Measurements from ENCODE around the gene ZNF552.
"Not testable (repeated sequence)": the region's sequence is repeated elsewhere in the genome, so short reads cannot be mapped to it uniquely, and the experiment has no call there.

ZNF552 gene

GRCh38 chr19:57825511-57825910 lies 10.8 kb upstream of the ZNF552 start:
- Histone ChIP-seq H3K36me3 (ENCODE audit: insufficient read depth, low read length) (peaks cover 6% of the 10 kb centered on the region; the same call in 1 of the 2 replicates), H3K9ac (ENCODE audit: low read depth, low read length) (no peak overlapping the region), H3K4me1 (ENCODE audit: insufficient read depth, low read length) (peaks cover 3% of the 10 kb centered on the region; the same call in 1 of the 2 replicates), H3K9me3 (ENCODE audit: control insufficient read depth, insufficient read depth, low read length) (no peaks in the 10 kb centered on the region)

GRCh38 chr19:57823608-57824007 lies 8.9 kb upstream of the ZNF552 start:
- not testable (repeated sequence) for H3K9me3 ChIP-seq (ENCODE audit: control insufficient read depth, insufficient read depth, low read length); H3K36me3 ChIP-seq (ENCODE audit: insufficient read depth, low read length); H3K4me1 ChIP-seq (ENCODE audit: insufficient read depth, low read length); H3K9ac ChIP-seq (ENCODE audit: low read depth, low read length)

GRCh38 chr19:57823155-57823554 lies 8.4 kb upstream of the ZNF552 start:
- H3K36me3 ChIP-seq (ENCODE audit: insufficient read depth, low read length); H3K9ac ChIP-seq (ENCODE audit: low read depth, low read length); H3K9me3 ChIP-seq (ENCODE audit: control insufficient read depth, insufficient read depth, low read length): not testable (repeated sequence)
- H3K4me1 ChIP-seq (ENCODE audit: insufficient read depth, low read length), result peaks cover 11% of the 10 kb centered on the region

- H3K4me1 ChIP-seq (ENCODE audit: insufficient read depth, low read length), result peaks cover 13% of the 10 kb centered on the region
- not testable (repeated sequence) for H3K9ac ChIP-seq (ENCODE audit: low read depth, low read length); H3K9me3 ChIP-seq (ENCODE audit: control insufficient read depth, insufficient read depth, low read length); H3K36me3 ChIP-seq (ENCODE audit: insufficient read depth, low read length)
Measured at GRCh38 chr19:57821501-57821900, 6.8 kb upstream of the ZNF552 start.

GRCh38 chr19:57821095-57821494 lies 6.4 kb upstream of the ZNF552 start:
- not testable (repeated sequence) for H3K36me3 ChIP-seq (ENCODE audit: insufficient read depth, low read length); H3K9ac ChIP-seq (ENCODE audit: low read depth, low read length); H3K9me3 ChIP-seq (ENCODE audit: control insufficient read depth, insufficient read depth, low read length)
- H3K4me1 ChIP-seq (ENCODE audit: insufficient read depth, low read length), result peaks cover 13% of the 10 kb centered on the region

GRCh38 chr19:57820599-57820998 lies 5.9 kb upstream of the ZNF552 start:
- peaks cover 13% of the 10 kb centered on the region for H3K4me1 ChIP-seq (ENCODE audit: insufficient read depth, low read length)
- no peaks in the 10 kb centered on the region for H3K9me3 ChIP-seq (ENCODE audit: control insufficient read depth, insufficient read depth, low read length)
- peak overlapping the region; percentile 98; the same call in 1 of the 2 replicates for H3K9ac ChIP-seq (ENCODE audit: low read depth, low read length)
- H3K36me3 ChIP-seq (ENCODE audit: insufficient read depth, low read length), result no peaks in the 10 kb centered on the region

GRCh38 chr19:57819475-57820148 lies 4.9 kb upstream of the ZNF552 start:
- Histone ChIP-seq H3K36me3 (ENCODE audit: insufficient read depth, low read length) (no peaks in the 10 kb centered on the region), H3K9me3 (ENCODE audit: control insufficient read depth, insufficient read depth, low read length) (no peaks in the 10 kb centered on the region), H3K9ac (ENCODE audit: low read depth, low read length) (peak overlapping the region; percentile 98), H3K4me1 (ENCODE audit: insufficient read depth, low read length) (peaks cover 13% of the 10 kb centered on the region)

- peaks cover 10% of the 10 kb centered on the region for H3K4me1 ChIP-seq (ENCODE audit: insufficient read depth, low read length)
- H3K9me3 ChIP-seq (ENCODE audit: control insufficient read depth, insufficient read depth, low read length), result no peaks in the 10 kb centered on the region
- H3K36me3 ChIP-seq (ENCODE audit: insufficient read depth, low read length), result no peaks in the 10 kb centered on the region
- peak overlapping the region; percentile 98; the same call in 1 of the 2 replicates for H3K9ac ChIP-seq (ENCODE audit: low read depth, low read length)
Measured at GRCh38 chr19:57818378-57818777, 3.7 kb upstream of the ZNF552 start.

GRCh38 chr19:57817976-57818375 lies 3.3 kb upstream of the ZNF552 start:
- no peak overlapping the region for H3K9ac ChIP-seq (ENCODE audit: low read depth, low read length)
- peaks cover 10% of the 10 kb centered on the region for H3K4me1 ChIP-seq (ENCODE audit: insufficient read depth, low read length)
- peaks cover under 1% of the 10 kb centered on the region; the same call in 1 of the 2 replicates for H3K36me3 ChIP-seq (ENCODE audit: insufficient read depth, low read length)
- H3K9me3 ChIP-seq (ENCODE audit: control insufficient read depth, insufficient read depth, low read length), result no peaks in the 10 kb centered on the region

GRCh38 chr19:57816652-57817051 lies 1.9 kb upstream of the ZNF552 start:
- H3K36me3 ChIP-seq (ENCODE audit: insufficient read depth, low read length), result peaks cover 8% of the 10 kb centered on the region

GRCh38 chr19:57815247-57816075 lies 748 bp upstream of the ZNF552 start:
- Histone ChIP-seq H3K9me3 (ENCODE audit: control insufficient read depth, insufficient read depth, low read length) (no peaks in the 10 kb centered on the region), H3K9ac (ENCODE audit: low read depth, low read length) (peak overlapping the region; percentile 68; the same call in 1 of the 2 replicates), H3K36me3 (ENCODE audit: insufficient read depth, low read length) (peaks cover 8% of the 10 kb centered on the region), H3K4me1 (ENCODE audit: insufficient read depth, low read length) (peaks cover 10% of the 10 kb centered on the region)

More at GRCh38 chr19:57816652-57817051, 1.9 kb upstream of the ZNF552 start:
- no peak overlapping the region for H3K9ac ChIP-seq (ENCODE audit: low read depth, low read length)
- H3K9me3 ChIP-seq (ENCODE audit: control insufficient read depth, insufficient read depth, low read length), result no peaks in the 10 kb centered on the region
- H3K4me1 ChIP-seq (ENCODE audit: insufficient read depth, low read length), result peaks cover 10% of the 10 kb centered on the region

- Histone ChIP-seq H3K9ac (ENCODE audit: low read depth, low read length) (peak overlapping the region; percentile 68), H3K9me3 (ENCODE audit: control insufficient read depth, insufficient read depth, low read length) (no peaks in the 10 kb centered on the region), H3K36me3 (ENCODE audit: insufficient read depth, low read length) (peaks cover 8% of the 10 kb centered on the region), H3K4me1 (ENCODE audit: insufficient read depth, low read length) (peaks cover 10% of the 10 kb centered on the region)
Measured at GRCh38 chr19:57813919-57814504, 701 bp downstream of the ZNF552 start.

GRCh38 chr19:57812975-57813820 lies 1.5 kb downstream of the ZNF552 start:
- H3K4me1 ChIP-seq (ENCODE audit: insufficient read depth, low read length); H3K36me3 ChIP-seq (ENCODE audit: insufficient read depth, low read length); H3K9me3 ChIP-seq (ENCODE audit: control insufficient read depth, insufficient read depth, low read length): not testable (repeated sequence)
- peak overlapping the region; percentile 68; the same call in 1 of the 2 replicates for H3K9ac ChIP-seq (ENCODE audit: low read depth, low read length)

GRCh38 chr19:57812226-57812625 lies 2.5 kb downstream of the ZNF552 start:
- Histone ChIP-seq H3K9ac (ENCODE audit: low read depth, low read length) (no peak overlapping the region), H3K4me1 (ENCODE audit: insufficient read depth, low read length) (no peaks in the 10 kb centered on the region), H3K36me3 (ENCODE audit: insufficient read depth, low read length) (peaks cover 11% of the 10 kb centered on the region), H3K9me3 (ENCODE audit: control insufficient read depth, insufficient read depth, low read length) (no peaks in the 10 kb centered on the region)
